ENCODE data around the gene NRXN3.

- TF ChIP-seq CTCF (IDR thresholded peaks at IDR 0.05) (no peak), POLR2AphosphoS5 (IDR thresholded peaks at IDR 0.05) (no peak), EP300 (IDR thresholded peaks at IDR 0.05; ENCODE audit: low read depth) (no peak)
These were observed 1086.2 kb downstream of the NRXN3 start for GRCh38 chr14:79256380-79256779.
